Naive thymus-derived CD4-positive, alpha-beta T cell (primary cell): Measurements from ENCODE around the gene SLC25A47. TPM values are rescaled to one million over a fixed set of nuclear protein-coding genes. Genes with fewer than 3 reads are reported as not detected.
"Not testable (repeated sequence)": the region's sequence is repeated elsewhere in the genome, so short reads cannot be mapped to it uniquely, and the experiment has no call there.

ENCODE experiments used
- ATAC-seq: fragments of 150-1000 bp; cut with Tn5 transposase; 2 replicates; pipeline ENCODE4 v1.10.0; 2021; ENCODE audit warnings: mild to moderate bottlenecking, moderate library complexity
- CTCF ChIA-PET: fragments of 350-600 bp; sonication (Branson Sonifier 250); formaldehyde crosslinking; loops from one replicate; lab custom pipeline; 2021; ENCODE audit warnings: antibody characterized with exemption; lab: Charles Lee
- POLR2A ChIA-PET: fragments of 350-600 bp; sonication (Branson Sonifier 250); formaldehyde crosslinking; loops from one replicate; lab custom pipeline; 2021; ENCODE audit warnings: antibody characterized with exemption, inconsistent platforms; lab: Charles Lee
- DNase-seq, 9 donors: peaks; one replicate each; pipeline versions ENCODE4 v3.0.0 to v3.0.0-alpha.2; 2020 to 2022; ENCODE audit warnings: mixed read lengths in 1 of 9
- H3K27ac ChIP-seq: one replicate; pipeline ENCODE4 v1.7.0; 2013; ENCODE audit warnings: mild to moderate bottlenecking, low read depth, low read length, moderate library complexity
- H3K27me3 ChIP-seq, 2 donors: one replicate each; pipeline ENCODE4 v1.7.0; 2013; ENCODE audit warnings: low read length in 2 of 2, mild to moderate bottlenecking in 2 of 2, moderate library complexity in 2 of 2; ENCODE audit not compliant: control insufficient read depth in 2 of 2, insufficient read depth in 2 of 2
- H3K36me3 ChIP-seq, 3 experiments: 1 replicate in 2 of 3; 2 replicates in 1 of 3; pipeline ENCODE4 v1.7.0; 2013; ENCODE audit warnings: low read length in 3 of 3, mild to moderate bottlenecking in 3 of 3, moderate library complexity in 1 of 3; ENCODE audit not compliant: insufficient read depth in 3 of 3, control insufficient read depth in 2 of 3
- H3K4me1 ChIP-seq, 2 donors: one replicate each; pipeline ENCODE4 v1.7.0; 2013; ENCODE audit warnings: low read length in 2 of 2, mild to moderate bottlenecking in 2 of 2, moderate library complexity in 1 of 2; ENCODE audit not compliant: control insufficient read depth in 2 of 2, insufficient read depth in 2 of 2
- H3K4me3 ChIP-seq: 2 replicates; pipeline ENCODE4 v1.7.0; 2013; ENCODE audit warnings: mild to moderate bottlenecking, low read length
- H3K9me3 ChIP-seq, 3 experiments: 1 replicate in 2 of 3; 2 replicates in 1 of 3; pipeline ENCODE4 v1.7.0; 2013; ENCODE audit warnings: low read length in 3 of 3; ENCODE audit not compliant: control insufficient read depth in 2 of 3
- H3K27ac Mint-ChIP-seq, 9 donors: one replicate each; pipeline ENCODE4 v1.8.0; 2020 to 2022; ENCODE audit warnings: mixed read lengths in 9 of 9, mild to moderate bottlenecking in 8 of 9, moderate library complexity in 5 of 9, inconsistent platforms in 2 of 9
- H3K27me3 Mint-ChIP-seq, 5 donors: one replicate each; pipeline ENCODE4 v1.8.0; 2021 to 2022; ENCODE audit warnings: mixed read lengths in 5 of 5, mild to moderate bottlenecking in 1 of 5
- H3K36me3 Mint-ChIP-seq, 5 donors: one replicate each; pipeline ENCODE4 v1.8.0; 2020 to 2022; ENCODE audit warnings: mixed read lengths in 5 of 5, mild to moderate bottlenecking in 3 of 5, inconsistent platforms in 1 of 5
- H3K4me1 Mint-ChIP-seq, 7 donors: one replicate each; pipeline ENCODE4 v1.8.0; 2020 to 2022; ENCODE audit warnings: mixed read lengths in 7 of 7, mild to moderate bottlenecking in 3 of 7, inconsistent platforms in 1 of 7
- H3K4me3 Mint-ChIP-seq, 10 donors: one replicate each; pipeline ENCODE4 v1.8.0; 2020 to 2022; ENCODE audit warnings: mild to moderate bottlenecking in 10 of 10, mixed read lengths in 10 of 10, moderate library complexity in 6 of 10, inconsistent platforms in 2 of 10
- H3K9me3 Mint-ChIP-seq, 11 donors: one replicate each; pipeline ENCODE4 v1.8.0; 2020 to 2022; ENCODE audit warnings: mixed read lengths in 11 of 11, mild to moderate bottlenecking in 4 of 11, inconsistent platforms in 1 of 11, moderate library complexity in 1 of 11
- intact Hi-C, 2 donors: fragments of 100-400 bp; cut with micrococcal nuclease; formaldehyde crosslinking; loops; one replicate each; pipeline ENCODE4 v1.15.1; 2023
- polyA plus RNA-seq, 2 donors: library from polyadenylated mRNA; unstranded; fragments of 300-500 nt; fragmentation: Illumina TruSeq; gene quantifications; one replicate each; pipeline ENCODE4 v1.2.3, GENCODE V29; 2021
- total RNA-seq, 6 experiments: library from RNA in 5 of 6; stranded (reverse) in 5 of 6; gene quantifications; 1 replicate in 5 of 6; 2 replicates in 1 of 6; pipeline ENCODE4 v1.2.3 and lab custom pipeline; 2021 to 2026

SLC25A47 gene
- total and polyA plus RNA-seq, 7 experiments from 2014 or later, result not detected

DNA sequence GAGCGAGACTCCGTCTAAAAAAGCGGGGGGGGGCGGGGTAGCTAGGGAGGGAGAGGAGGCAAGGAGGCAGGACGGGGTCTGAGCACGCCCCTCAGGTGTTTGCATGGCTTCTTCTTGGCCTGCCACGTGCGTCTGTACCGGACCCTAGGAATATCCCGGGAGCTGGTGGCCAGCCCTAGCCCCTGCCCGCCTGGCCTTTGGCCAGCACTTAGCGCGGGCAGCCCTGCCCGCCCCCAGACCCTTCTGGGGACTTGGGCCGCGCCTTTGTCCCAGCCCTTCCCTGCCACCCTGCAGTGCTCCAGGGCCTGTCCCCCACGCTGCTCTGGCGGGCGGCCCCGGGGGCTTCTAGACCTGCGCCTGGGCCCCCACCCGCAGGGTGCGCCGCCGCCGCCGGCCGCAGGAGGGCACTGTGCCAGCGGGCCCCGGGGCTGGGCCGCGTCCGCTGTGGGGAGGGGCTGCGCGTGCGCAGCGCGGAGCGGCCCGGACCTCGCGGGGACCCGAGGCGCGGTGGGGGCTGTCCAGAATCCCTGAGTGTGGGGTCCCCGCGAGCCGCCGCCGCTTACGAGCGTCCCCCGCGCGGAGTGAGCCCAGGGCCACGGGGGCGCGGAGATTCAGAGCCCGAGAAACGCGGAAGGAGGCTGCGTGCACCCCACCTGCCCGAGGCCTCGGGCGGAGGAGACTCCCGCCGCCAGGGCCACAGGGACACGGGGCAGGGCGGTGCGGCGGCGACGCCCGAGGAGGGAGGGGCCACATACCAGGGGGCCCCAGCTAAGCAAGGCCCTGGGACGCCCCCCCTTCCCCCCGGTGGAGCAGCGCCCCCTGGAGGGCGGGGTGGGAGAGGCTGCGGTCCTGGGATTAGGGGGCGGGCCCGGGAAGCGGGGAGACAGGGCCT lies 37.9 kb upstream of the SLC25A47 start:
- CTCF ChIA-PET, result interaction anchor here (0.7 to 2.6 kb wide), 8 partner anchors 9 to 92 kb away, joined by 3 to 11 read pairs (median 4); no protein-coding TSS in a partner anchor
- peak; percentile 97 for ATAC-seq

DNA sequence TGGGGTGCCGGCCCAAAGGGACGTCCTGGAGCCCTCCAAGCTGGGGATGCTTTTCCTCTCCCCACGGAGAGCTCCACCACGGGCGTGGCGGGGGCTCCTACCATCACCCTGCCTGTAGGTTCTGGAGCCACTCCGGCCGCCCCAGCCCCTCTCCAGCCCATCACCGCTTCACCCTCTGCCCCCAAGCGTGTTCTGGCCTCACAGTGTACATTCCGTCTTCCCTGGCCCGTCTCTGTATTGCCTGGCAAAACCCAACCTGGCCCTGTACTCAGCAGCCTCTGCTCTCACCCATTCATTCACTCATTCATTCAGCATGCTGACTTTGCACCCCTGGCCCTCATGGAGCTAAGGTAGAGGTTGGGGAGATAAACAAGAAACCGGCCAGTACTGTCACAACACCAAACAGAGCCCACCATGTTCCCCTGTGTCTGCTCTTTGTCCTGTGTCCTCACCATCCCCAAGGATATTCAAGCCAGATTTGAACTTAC lies 37.2 kb upstream of the SLC25A47 start:
- DNase-seq (peak in 1 of 9 donors; percentile 21), ATAC-seq (no peak)
- Mint-ChIP-seq H3K4me1 (peaks cover 0 to 21% (median 5%) of the 10 kb centered on the region in 7 donors), H3K27me3 (no peaks in the 10 kb centered on the region), H3K4me3 (peak overlapping the region; percentile 72 to 91 (median 83)), H3K9me3 (no peaks in the 10 kb centered on the region), H3K36me3 (peaks cover 0 to 1% (median 0%) of the 10 kb centered on the region in 5 donors), H3K27ac (peak overlapping the region in 8 of 9 donors; percentile 79 to 92 (median 86))
- Histone ChIP-seq H3K4me3 (peak overlapping the region; percentile 71), H3K36me3 (peaks cover 0 to 8% (median 0%) of the 10 kb centered on the region in 3 experiments), H3K27ac (peak overlapping the region; percentile 85), H3K9me3 (no peaks in the 10 kb centered on the region), H3K4me1 (peaks cover 0 to 6% of the 10 kb centered on the region in 2 donors), H3K27me3 (no peaks in the 10 kb centered on the region)
- ChIA-PET POLR2A (interaction anchor here (0.7 to 1.4 kb wide), 4 partner anchors 9 to 207 kb away, joined by 3 read pairs; no protein-coding TSS in a partner anchor), CTCF (interaction anchor here (0.6 to 1.7 kb wide), 5 partner anchors 10 to 423 kb away, joined by 3 to 5 read pairs (median 4); no protein-coding TSS in a partner anchor)
- intact Hi-C loops, result loop anchor here (1.0 to 5.0 kb wide), 12 partner anchors 15 to 602 kb away; partner anchors contain the start of genes CYP46A1 (in 1 of the 2), EVL (in 1 of the 2), SLC25A29 (in 1 of the 2) and WDR25 (in 1 of the 2)

More for the DNA sequence above, 37.9 kb upstream of the SLC25A47 start:
- POLR2A ChIA-PET, result interaction anchor here (0.5 to 1.4 kb wide), 9 partner anchors 10 to 206 kb away, joined by 3 to 5 read pairs (median 3); no protein-coding TSS in a partner anchor
- Histone ChIP-seq H3K27me3 (no peaks in the 10 kb centered on the region), H3K4me1 (peaks cover 0 to 6% of the 10 kb centered on the region in 2 donors), H3K4me3 (peak overlapping the region; percentile 71), H3K9me3 (no peaks in the 10 kb centered on the region), H3K36me3 (peaks cover 0 to 8% (median 0%) of the 10 kb centered on the region in 3 experiments), H3K27ac (peak overlapping the region; percentile 85)
- no peaks in the 10 kb centered on the region for H3K27me3 Mint-ChIP-seq
- DNase-seq, result peak; percentile 71 to 92 (median 79)
- H3K36me3 Mint-ChIP-seq, result peaks cover 0 to 4% (median 0%) of the 10 kb centered on the region in 5 donors
- H3K4me3 Mint-ChIP-seq, result peak overlapping the region; percentile 27 to 91 (median 73)
- peaks cover 2 to 21% (median 8%) of the 10 kb centered on the region in 7 donors for H3K4me1 Mint-ChIP-seq
- intact Hi-C loops, result loop anchor here (1.0 to 5.0 kb wide), 12 partner anchors 14 to 601 kb away; partner anchors contain the start of genes CYP46A1 (in 1 of the 2), EVL (in 1 of the 2), SLC25A29 (in 1 of the 2) and WDR25 (in 1 of the 2)
- peak overlapping the region in 5 of 9 donors; percentile 9 to 87 (median 59) for H3K27ac Mint-ChIP-seq
- no peaks in the 10 kb centered on the region for H3K9me3 Mint-ChIP-seq

DNA sequence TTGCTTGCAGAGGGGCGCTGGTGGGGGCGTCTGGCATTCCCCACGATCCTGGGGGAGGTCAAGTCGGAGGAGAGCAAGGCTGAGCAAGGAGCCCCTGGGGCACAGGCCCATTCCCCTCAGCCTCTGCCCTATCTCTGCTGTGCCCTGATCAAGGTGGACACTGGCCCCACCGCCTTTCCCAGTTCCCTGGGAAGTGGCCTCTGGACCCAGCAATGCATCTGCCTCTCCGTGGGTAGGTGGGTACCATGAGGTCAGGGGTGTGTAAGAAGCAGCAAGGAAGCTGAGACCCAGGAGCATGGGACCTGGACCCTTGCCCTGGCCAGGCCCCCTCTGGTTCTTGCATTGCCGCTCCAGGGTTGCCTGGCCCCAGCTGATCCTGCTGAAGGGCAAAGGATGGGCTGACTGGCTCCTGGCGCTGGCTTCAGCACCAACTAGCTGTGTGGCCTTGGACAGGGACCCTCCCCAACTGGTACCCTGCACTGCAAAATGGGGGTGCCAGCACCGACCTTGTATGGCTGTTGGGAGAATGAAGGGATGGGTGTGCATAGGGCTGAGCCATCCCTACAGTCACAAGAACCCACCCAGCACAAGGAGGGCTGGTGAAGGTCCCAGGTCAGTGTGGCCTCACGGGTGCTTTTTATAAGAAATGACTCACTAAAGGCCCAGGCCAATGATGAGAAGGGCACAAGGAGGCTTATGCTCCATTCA lies 36.5 kb upstream of the SLC25A47 start:
- ATAC-seq, result no peak
- Mint-ChIP-seq H3K36me3 (peaks cover 0 to 1% (median 0%) of the 10 kb centered on the region in 5 donors), H3K9me3 (no peaks in the 10 kb centered on the region), H3K27me3 (no peaks in the 10 kb centered on the region), H3K4me1 (peaks cover 0 to 20% (median 5%) of the 10 kb centered on the region in 7 donors), H3K4me3 (peak overlapping the region in 6 of 10 donors; percentile 64 to 91 (median 76)), H3K27ac (peak overlapping the region in 4 of 9 donors; percentile 18 to 88 (median 80))
- intact Hi-C loops, result loop anchor here in 1 of 2 donors (5.0 kb wide), 1 partner anchor 219 kb away; the partner anchor contains the start of gene EVL
- H3K27me3 ChIP-seq, result no peaks in the 10 kb centered on the region
- peaks cover 0 to 6% of the 10 kb centered on the region in 2 donors for H3K4me1 ChIP-seq
- H3K4me3 ChIP-seq, result no peak overlapping the region
- no peak overlapping the region for H3K27ac ChIP-seq
- no peak for DNase-seq
- ChIA-PET POLR2A (interaction anchor here (1.4 kb wide), 1 partner anchor 9 kb away, joined by 3 read pairs; no protein-coding TSS in a partner anchor), CTCF (interaction anchor here (0.6 to 1.7 kb wide), 3 partner anchors 9 to 423 kb away, joined by 3 to 4 read pairs (median 3); no protein-coding TSS in a partner anchor)
- H3K9me3 ChIP-seq, result no peaks in the 10 kb centered on the region
- H3K36me3 ChIP-seq, result peaks cover 0 to 4% (median 0%) of the 10 kb centered on the region in 3 experiments

DNA sequence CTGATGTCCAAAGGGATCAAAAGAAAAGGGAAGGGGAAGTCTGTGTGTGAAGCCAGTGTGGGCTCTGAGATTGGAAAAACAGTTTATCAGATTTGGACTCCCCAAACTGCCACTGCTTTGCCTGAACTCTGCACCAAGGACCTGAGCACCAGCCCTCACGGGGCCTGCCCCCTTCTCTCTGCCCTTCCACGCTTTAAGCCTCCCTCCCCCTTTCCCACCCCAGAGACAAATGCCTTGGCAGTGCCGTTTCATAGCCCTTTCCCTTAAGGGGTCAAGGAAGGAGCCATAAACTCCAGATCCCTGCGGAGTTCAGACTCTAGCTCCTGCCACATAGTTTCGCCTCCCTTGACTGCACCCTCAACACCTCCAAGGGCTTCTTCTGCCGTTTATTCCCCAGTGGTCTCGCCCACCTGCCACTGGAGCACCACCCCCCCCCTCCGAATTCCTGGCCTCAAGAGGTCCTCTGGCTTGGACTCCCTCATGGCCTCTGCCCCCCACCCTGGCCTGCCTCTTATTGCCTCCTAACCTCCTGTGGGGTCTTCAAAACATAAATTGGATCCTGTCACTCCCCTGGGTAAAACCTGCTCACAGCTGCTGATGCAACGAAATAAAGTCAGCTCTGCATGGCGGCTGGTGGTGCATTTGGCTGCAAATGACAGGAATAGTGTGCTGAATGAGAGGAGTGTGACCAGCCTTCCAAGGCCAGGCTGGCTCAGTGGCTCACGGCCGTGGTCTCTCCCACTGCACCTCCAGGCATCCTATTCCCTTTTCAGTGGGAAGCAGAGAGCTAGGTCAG lies 35.7 kb upstream of the SLC25A47 start:
- no peak overlapping the region for H3K4me3 ChIP-seq
- ChIA-PET CTCF (interaction anchor here (1.7 kb wide), 1 partner anchor 9 kb away, joined by 4 read pairs; no protein-coding TSS in a partner anchor), POLR2A (interaction anchor here (0.6 to 1.4 kb wide), 2 partner anchors 8 to 27 kb away, joined by 3 read pairs; no protein-coding TSS in a partner anchor)
- no peak overlapping the region for H3K27ac ChIP-seq
- peaks cover 0 to 13% (median 5%) of the 10 kb centered on the region in 7 donors for H3K4me1 Mint-ChIP-seq
- H3K4me1 ChIP-seq, result peaks cover 0 to 6% of the 10 kb centered on the region in 2 donors
- peak overlapping the region in 2 of 10 donors; percentile 8 to 75 for H3K4me3 Mint-ChIP-seq
- peaks cover 0 to 4% (median 0%) of the 10 kb centered on the region in 3 experiments for H3K36me3 ChIP-seq
- DNase-seq (no peak), ATAC-seq (no peak)
- peak overlapping the region in 1 of 9 donors; percentile 79 for H3K27ac Mint-ChIP-seq
- H3K27me3 Mint-ChIP-seq, result no peaks in the 10 kb centered on the region
- H3K36me3 Mint-ChIP-seq, result peaks cover 0 to 1% (median 0%) of the 10 kb centered on the region in 5 donors
- no peaks in the 10 kb centered on the region for H3K9me3 ChIP-seq
- H3K27me3 ChIP-seq, result no peaks in the 10 kb centered on the region
- no peaks in the 10 kb centered on the region for H3K9me3 Mint-ChIP-seq
- intact Hi-C loops, result loop anchor here in 1 of 2 donors (5.0 kb wide), 1 partner anchor 220 kb away; the partner anchor contains the start of gene EVL

DNA sequence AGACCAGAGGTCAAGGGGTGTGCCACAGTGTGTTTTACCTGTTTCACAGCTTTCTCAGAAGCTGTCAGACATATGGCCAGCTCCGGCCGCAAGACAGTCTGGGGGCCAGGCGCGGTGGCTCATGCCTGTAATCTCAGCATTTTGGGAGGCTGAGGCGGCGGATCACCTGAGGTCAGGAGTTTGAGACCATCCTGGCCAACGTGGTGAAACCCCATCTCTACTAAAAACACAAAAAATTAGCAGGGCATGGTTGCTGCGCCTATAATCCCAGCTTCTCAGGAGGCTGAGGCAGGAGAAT lies 35.2 kb upstream of the SLC25A47 start:
- DNase-seq, H3K4me3 ChIP-seq, H3K9me3 ChIP-seq, H3K36me3 ChIP-seq, H3K27ac Mint-ChIP-seq, H3K36me3 Mint-ChIP-seq, H3K9me3 Mint-ChIP-seq, H3K27me3 Mint-ChIP-seq, H3K4me1 ChIP-seq, H3K27ac ChIP-seq, ATAC-seq, H3K27me3 ChIP-seq, CTCF ChIA-PET: not testable (repeated sequence)
- H3K4me3 Mint-ChIP-seq, result peak overlapping the region in 1 of 10 donors; percentile 75
- POLR2A ChIA-PET, result interaction anchor here (0.6 kb wide), 1 partner anchor 27 kb away, joined by 3 read pairs; no protein-coding TSS in a partner anchor
- intact Hi-C loops, result loop anchor here in 1 of 2 donors (5.0 kb wide), 1 partner anchor 221 kb away; the partner anchor contains the start of gene EVL
- H3K4me1 Mint-ChIP-seq, result peaks cover 0 to 11% (median 5%) of the 10 kb centered on the region in 7 donors
